ENCODE results near the gene KRT23.
"Not testable (repeated sequence)": the region's sequence is repeated elsewhere in the genome, so short reads cannot be mapped to it uniquely, and the experiment has no call there.

The KRT23 gene

DNA sequence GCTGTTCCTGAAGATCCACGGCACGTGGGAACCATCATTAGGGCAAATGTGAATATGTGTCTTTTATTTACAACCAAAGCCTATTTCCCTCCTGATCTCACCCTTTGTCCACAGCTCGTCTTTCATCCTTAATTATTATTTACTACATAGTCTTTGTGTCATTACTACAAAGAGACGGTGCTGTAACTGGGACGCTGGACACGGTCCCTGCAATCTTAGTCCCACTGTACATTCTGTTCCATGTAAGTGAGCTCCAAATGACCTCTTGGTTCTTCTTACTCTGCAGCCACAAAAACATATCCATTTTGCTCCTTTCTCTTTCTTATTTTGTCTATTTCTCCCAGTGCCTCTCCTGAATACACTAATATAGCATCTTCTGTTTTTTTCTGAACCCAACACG is 12.7 kb upstream of the KRT23 start:
- DNase-seq (ENCODE audit: low read depth): no peak

DNA sequence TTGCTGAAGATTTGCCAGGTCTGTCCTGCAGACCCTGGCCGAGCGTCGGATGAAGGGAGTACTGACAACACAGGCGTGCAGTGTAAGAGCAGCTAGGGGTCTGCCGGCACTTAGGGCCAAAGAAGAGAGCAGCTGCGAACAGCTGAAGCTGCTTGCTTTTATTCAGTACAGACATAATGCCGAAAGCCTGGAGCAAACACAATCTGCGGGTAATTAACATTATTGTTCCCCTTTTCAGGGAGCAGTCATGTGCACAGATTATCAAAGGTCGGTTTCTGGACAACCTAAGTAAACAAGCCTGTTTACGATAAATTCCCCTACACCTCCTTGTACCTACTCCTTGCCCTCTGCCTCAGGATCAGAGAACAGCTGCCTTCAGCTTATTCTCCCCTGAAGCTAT is 12.0 kb upstream of the KRT23 start:
- DNase-seq (ENCODE audit: low read depth): no peak

DNA sequence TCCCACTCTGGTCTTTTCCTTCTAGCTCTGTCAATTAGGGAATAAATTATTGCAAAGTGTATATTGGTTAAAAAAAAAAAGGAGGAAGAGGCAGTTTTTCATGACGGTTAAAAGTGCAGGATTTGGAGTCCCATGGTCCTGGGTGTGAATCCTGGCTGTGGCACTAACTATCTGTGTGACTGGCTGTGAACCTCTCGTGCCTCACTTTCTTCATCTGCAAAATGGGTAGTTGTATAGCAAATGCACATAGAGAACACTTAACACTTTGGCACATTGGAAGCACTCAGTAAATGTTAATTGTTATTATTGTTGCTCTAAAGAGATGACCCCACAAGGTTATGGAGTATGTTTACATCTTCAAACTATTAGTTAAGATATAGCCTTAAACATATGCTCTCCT is 10.5 kb upstream of the KRT23 start:
- DNase-seq (ENCODE audit: low read depth): no peak

DNA sequence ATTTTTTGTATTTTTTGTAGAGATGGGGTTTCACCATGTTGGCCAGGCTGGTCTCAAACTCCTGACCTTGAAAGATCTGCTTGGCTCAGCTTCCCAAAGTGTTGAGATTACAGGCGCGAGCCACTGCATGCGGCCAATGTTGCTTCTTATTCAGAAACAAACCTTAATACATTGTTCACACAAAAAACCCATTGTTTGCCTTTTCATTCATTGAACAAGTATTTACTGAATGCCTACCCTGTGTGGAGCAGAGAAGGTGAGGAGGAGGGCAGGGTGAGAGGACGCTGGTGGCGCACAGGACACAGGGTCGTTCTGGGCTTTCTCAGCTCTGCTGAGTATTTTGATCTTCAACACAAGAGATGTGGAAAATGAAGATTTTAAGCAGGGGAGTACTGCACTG is 8.0 kb upstream of the KRT23 start:
- no peak for DNase-seq (ENCODE audit: low read depth)

DNA sequence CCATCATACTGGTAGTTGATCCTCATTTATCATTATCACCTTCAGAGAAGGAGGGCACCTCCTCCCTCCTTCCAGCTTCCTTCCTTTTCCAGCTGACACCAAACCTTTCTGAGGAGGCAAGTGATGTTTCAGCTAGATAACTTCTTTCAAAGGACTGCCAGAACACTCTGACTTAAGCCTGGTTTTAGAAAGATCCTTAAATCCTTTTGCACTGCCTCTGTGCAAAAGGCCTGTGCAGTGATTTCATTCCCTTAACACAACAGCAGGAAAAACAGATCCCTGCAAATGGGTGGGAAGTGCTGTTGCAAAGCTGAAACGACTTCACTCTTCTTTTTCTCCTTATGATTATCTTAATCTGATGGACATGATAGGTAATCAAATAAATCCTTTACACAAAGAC is 7.1 kb upstream of the KRT23 start:
- DNase-seq (ENCODE audit: low read depth): no peak

DNA sequence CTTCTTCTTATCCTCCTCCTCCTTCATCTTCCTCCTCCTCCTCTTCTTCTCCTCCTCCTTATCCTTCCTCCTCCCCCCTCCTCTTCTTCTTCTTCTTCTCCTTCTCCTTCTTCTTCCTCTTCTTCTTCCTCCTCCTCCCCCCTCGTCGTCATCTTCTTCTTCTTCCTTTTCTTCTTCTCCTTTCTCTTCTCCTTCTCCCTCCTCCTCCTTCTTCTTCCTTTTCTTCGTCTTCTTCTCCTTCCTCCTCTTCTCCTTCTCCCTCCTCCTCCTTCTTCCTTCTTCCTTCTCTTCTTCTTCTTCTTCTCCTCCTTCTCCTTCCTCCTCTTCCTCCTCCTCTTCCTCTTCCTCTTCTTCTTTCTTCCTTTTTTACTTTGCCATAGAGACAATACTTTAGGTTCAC is 5.1 kb upstream of the KRT23 start:
- DNase-seq (ENCODE audit: low read depth): no peak

DNA sequence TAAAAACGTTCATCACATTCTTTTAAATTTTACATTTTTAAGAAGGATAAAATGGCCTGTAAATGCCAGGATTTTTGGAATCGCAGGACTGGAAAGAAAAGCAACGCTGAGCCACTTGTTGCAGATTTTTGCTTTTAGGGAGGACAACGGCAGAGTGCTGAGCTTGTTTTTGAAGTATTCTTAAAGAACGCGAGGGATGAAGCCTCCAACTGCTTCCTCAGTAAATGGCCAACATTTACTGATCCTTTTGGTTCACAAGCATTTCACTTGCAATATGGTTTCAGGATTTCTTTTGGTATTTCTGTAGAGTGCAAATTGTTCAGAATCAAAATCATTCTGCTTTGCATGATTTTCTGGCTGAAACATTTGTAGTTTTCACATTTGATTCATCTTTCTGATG is 2.8 kb upstream of the KRT23 start:
- DNase-seq (ENCODE audit: low read depth): no peak

DNA sequence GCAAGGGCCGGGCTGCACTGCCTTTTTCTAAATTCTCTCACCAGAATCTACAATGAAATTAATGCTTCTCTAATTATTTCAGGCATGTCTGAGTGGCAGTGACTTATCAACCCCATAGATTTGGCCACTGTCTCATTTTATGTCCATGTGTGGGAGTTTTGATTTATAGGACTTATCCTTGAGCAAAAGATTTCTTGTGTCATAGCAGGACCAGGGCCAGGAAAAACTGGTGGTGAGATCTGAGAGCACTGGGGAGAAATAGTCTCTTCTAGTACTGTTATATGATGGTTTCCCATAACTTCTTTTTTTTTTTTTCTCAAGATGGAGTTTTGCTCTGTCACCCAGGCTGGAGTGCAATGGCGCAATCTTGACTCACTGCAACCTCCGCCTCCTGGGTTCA is 1.5 kb upstream of the KRT23 start:
- no peak for DNase-seq (ENCODE audit: low read depth)

DNA sequence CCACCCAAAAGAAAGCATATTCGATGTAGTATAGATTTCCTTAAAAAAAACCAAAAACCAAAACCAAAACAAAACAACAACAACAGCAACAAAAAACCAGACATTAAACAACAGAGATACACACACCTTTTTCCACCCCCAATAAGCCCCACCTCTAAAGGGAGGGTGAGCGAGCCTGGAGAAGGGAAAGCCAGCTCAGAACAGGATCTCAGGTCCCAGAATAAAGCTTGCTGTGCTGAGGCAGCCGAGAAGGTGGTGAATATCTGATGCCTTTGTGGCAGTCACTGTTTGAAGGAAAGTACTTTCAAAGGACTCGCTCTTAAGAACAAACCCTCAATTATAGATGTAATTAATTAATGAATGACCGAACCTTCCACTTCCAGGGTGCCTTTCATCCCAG is 470 bp downstream of the KRT23 start:
- no peak for DNase-seq (ENCODE audit: low read depth)

DNA sequence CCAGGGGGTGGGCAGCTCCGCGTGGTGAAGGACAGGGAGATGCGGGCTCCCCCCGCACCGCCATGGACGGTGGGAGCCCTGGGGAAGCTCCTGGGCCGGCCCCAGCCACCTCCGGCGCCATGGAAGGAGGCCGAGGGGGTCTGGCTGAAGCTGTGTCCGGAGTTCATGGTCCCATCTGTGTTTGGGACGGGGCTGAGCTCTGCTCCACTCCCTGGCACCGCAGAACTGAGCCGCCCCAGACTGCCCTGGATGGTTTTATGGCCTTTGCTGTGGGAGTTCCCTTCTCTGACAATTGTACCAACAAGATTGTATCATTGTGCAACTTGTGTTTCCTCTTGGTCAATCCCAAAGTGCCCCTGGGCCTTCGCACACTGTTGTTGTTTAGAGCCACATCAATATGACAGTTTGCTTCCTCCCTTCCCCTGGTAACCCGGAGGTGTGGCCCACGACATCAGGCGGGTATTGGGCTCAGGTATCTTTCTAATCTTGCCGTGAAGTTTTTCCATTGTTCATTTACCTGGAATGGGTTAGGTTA is 942 bp downstream of the KRT23 start:
- no peak for DNase-seq (ENCODE audit: low read depth)

DNA sequence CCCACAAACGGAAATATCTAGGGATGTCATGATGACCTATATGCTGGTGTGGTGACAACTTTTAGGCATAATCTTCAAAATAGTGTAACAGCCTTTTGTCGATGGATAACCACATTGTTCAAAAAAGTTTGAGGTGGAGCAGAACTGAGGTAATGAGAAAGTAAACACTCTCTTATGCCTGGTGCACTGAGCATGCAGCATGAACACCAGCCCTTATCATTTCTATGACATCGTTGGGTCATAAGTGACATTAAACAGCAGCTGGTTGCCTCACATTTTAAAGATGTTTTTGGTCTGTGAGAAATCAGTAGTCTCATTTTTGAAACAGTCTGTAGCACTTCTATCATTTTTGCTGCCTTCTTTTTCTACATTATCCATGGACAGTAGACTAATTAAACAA is 1.8 kb downstream of the KRT23 start:
- DNase-seq (ENCODE audit: low read depth): no peak

DNA sequence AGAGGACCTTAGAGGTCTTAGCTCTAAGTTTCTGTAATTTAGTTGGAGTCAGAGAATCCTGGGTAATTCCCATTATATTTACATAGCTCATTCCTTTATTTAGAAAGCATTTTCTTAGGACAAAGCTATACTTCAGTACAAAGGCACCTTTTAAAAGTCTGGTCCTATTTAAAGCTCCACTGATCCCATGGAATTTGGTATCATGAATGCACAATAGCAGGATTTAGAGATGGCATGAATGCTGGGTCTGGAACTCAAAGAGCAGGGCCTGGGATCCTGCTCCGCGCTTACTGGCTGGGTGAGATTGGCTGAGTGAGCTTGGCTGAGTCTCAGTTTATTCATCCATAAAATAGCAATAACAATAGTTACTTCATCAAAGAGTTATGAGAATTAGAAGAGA is 4.8 kb downstream of the KRT23 start:
- DNase-seq (ENCODE audit: low read depth): no peak

DNA sequence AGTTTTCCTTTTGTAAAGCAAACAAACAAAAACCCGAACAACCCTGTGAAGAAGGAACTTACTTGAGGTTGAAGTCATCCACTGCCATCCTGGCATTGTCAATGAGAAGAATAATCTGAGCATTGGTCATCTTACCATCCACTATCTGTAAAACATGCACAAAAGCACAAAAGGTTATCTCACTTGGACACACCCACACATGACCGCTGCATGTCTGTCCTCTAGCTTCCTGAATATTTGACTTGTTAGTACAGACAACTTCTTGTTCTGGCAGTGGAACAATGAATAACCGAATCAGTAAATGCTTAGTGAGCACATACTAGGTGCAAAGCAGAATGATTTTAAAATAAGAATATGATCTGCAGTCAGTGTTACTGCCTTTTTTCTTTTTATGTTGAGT is 6.1 kb downstream of the KRT23 start:
- DNase-seq (ENCODE audit: low read depth): no peak

DNA sequence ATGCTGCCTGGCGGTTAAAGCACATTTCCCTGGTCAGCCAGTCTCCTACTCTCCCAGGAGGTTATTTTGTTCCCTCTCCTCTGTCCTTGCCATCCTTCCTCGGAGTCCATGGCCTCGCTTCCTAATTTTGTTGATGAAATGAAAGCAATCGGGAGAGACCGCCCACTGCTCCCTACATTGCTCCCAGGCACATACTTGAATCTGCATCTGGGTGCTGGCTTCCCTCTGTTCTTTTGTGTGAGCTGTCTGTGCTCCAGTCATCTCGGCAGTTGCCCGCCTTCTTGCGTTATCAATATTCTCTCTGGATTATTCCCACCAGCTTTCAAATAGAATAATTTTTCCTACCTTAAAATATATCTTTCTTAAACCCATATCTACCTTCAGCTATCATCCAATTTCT is 11.1 kb downstream of the KRT23 start:
- no peak for DNase-seq (ENCODE audit: low read depth)

DNA sequence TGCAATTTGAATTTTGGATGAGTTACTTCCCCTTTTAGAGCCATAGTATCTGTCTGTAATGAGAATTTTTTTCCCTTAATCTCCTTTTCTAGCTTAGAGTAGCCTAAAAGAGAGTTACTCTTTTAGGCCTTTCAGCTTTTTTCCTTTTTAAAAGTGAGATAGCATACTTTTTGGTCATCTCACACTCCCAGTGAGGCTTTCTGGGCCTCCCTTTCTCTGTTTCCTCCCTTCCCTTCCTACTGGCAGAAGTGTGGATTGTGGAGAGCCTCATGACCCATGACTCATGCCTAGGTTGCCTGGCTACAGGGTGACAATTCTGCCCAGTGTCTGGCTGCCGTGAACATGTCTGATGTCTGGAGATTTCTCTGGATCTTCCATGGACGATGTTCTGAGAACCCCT is 15.2 kb downstream of the KRT23 start:
- no peak for DNase-seq (ENCODE audit: low read depth)

DNA sequence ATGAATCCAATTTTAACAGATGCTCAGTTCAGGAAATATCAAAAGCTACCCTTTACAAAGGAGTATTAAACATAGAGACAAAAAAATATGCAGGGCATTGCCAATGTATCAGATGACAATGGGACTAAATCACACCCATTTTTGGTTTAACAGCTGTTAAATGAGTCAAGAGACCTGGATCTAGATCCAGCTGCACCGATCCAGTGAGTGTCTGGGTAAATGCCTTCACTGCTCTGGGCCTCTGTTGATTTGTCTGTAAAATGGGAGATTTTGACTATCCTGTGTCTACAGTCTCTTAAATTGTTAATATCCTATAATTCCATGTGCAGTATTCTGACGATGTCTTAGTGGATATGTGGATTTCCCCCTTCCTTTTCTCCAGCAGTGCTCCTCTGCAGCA is 16.4 kb downstream of the KRT23 start:
- no peak for DNase-seq (ENCODE audit: low read depth)

DNA sequence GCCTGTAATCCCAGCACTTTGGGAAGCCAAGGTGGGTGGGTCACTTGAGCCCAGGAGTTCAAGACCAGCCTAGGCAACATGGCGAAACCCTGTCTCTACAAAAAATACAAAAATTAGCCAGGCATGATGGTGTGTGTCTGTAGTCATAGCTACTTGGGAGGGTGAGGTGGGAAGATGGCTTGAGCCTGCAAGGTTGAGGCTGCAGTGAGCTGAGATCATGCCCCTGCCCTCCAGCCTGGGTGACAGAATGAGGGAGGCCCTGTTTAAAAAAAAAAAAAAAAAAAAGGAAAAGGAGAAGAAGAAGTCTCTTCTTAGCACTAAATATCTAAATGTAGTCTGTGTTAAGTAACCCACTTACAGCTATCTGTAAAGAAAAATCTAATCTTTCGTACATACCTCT is 20.3 kb downstream of the KRT23 start:
- not testable (repeated sequence) for DNase-seq (ENCODE audit: low read depth)

DNA sequence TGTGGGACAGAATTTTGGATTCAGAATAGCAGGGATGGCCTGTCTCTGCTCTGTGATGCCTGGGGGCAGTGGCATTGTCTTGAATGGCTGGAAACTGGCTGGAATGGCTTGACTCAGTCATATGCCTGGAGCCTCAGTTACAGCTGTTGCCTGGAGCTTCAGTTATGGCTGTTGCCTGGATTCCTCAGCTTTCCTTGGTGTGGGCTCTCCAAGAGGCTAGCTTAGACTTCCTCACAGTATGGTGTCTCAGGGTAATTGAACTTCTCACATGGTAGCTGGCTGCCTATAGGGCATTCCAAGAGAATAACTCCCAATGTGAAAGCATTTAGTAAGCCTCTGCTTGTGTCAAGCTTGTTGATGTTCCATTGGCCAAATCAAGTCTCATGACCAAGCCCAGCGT is 21.1 kb downstream of the KRT23 start:
- DNase-seq (ENCODE audit: low read depth): no peak

DNA sequence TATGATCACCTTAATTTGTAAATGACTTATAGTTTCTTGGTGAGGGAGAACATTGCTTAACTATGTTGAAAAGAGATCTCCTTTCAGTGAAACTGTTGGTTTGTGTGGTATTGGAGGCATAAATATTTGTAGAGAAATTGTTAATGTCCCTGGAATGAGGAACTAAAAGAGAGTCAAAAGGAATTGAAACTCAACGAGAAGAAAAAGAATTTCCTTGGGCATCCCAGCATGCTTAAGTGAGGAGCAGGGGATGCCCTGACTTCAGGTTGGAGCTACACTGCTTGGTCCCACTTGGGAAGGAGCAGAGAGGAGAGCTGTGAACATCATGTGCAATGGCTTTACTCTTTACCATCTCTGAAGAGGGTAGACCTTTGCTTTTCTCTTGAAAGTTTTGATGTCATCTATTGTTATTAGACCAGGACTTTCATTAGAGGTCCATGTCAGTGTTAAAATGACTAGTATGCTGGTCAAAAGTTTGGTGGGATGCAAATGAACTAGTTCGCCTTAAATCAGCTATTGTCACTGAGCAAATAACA is 21.7 kb downstream of the KRT23 start:
- DNase-seq (ENCODE audit: low read depth): no peak

DNA sequence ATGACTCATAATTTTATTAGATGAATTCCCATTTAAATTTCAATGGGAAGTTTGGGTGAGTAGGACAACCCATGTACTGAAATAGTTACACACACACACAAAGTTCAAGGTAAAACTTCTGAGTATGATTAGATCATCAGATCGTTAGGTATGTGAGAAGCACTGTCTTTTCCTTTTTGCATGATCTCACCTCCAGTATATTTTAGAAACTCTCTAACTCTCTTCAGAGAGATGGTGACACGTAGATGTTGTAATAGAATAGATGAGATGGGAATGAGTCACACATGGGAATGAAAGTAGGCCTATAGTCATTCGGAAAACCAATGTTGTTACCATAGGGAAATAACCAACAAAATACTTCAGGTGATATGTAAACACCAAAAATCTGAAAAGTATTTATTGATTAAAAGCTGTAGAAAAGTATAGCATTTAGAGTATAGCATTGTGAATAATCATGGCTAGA is 22.2 kb downstream of the KRT23 start:
- no peak for DNase-seq (ENCODE audit: low read depth)

DNA sequence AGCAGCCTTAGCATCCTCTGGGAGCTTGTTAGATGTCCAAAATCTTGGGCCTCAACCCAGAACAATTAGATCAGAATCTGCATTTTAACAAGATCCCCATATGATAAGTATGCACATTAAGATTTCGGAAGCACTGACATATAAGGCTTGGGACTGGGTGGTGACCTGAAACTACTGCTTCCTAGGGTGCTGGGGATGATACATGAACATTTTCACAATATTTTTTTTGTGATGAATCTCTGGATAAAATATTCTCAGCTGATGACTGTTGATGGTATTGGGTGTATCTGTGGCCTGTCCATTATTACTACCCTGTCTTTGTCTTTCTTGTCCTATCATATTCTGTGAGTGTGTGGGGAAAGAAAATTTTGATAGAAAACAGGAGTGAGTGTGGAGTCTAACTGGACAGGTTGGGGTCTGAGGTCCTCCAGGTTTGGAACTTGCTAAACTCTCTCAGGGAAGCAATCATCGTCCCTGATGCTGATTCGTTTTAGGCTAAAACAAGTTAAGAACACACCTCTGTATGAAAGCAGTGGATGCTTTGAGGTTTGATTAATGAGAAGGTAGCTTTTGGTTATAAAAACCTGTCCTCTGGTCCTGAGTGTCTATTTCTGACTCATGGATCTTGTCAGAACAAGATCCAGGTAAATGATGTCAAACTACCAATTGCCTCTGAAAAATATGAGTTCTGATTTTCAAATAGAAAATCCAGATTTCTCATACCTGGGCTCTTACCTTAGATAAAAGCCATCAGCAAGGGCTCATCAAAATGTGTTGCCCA is 23.2 kb downstream of the KRT23 start:
- DNase-seq (ENCODE audit: low read depth): no peak

DNA sequence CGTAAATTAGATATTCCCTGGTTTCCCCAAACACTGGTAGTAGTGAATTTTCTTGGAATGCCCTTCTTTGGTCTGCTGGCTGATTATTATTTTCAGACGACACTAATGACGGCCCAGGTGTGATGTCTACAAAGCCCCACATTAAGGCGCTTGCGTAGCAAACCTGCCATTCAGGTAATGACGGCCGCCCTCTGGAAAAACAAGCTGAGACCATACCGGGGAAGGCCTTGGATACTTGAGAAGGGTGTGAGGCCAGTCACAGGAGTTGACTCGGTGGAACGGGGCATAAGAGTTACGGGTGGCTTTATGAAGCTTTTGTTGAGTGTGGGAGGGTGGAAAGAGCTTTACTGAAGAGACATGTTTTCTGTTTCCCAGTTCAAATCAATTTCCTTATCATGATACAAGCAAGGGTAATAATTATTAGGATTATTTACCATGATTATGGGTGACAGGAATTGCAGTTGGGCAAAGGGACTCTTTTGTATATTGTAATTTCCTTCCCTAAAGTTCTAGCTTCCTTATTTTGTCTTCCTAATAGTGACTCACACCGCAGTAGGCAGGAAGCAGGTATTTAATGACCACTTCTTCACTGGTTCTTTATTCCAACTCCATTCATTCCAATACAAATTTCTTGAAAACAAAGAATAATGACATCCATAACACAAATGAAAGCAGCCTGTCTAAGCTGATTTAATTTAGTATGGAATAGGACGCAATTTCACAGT is 24.8 kb downstream of the KRT23 start:
- no peak for DNase-seq (ENCODE audit: low read depth)

DNA sequence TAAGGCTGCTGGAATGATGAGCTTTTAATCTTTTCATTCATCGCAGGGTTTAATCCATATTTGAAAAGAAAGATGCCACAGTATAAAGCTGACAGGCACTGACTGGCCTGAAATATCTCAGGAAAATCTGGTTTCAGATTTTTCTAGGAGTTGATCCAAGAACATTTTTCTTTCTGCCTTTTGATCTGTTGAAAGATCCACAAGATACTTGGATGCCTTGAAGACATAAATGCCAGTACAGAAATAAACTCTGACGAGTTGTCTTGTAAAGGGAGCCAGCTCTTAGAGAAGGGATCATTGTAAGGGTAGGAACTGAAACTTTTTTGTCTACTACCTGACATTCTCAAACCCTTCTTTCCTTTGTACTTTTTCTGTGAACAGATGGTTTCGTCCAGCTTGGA is 27.0 kb downstream of the KRT23 start:
- no peak for DNase-seq (ENCODE audit: low read depth)

Measured in stimulated activated CD8-positive, alpha-beta memory T cell treated with anti-CD3 and anti-CD28 coated beads, Interleukin-4, amount 100 ng/mL, for 24 hours (primary cell).